GM21576 (cell line): ENCODE results near the gene VIT.

Experiments
- ATAC-seq: cut with Tn5 transposase; IDR thresholded peaks from one replicate; pipeline ENCODE4 v1.9.1; 2021; ENCODE audit warnings: mild to moderate bottlenecking, moderate library complexity; ENCODE audit not compliant: unreplicated experiment

VIT gene

GRCh38 chr2:36708041-36708741, 11.7 kb downstream of the VIT start:
- no peak for ATAC-seq

- no peak for ATAC-seq
Measured at GRCh38 chr2:36710858-36711515, 14.5 kb downstream of the VIT start.

GRCh38 chr2:36711741-36712314, 15.3 kb downstream of the VIT start:
- no peak for ATAC-seq

- no peak for ATAC-seq
Measured at GRCh38 chr2:36713310-36713709, 16.8 kb downstream of the VIT start.

GRCh38 chr2:36716111-36716510, 19.6 kb downstream of the VIT start:
- no peak for ATAC-seq

- no peak for ATAC-seq
Measured at GRCh38 chr2:36717603-36718266, 21.2 kb downstream of the VIT start.

GRCh38 chr2:36727550-36727949, 31.0 kb downstream of the VIT start:
- no peak for ATAC-seq

- ATAC-seq = no peak
Measured at GRCh38 chr2:36729067-36729466, 32.6 kb downstream of the VIT start.

GRCh38 chr2:36731941-36732672, 35.6 kb downstream of the VIT start:
- no peak for ATAC-seq

- no peak for ATAC-seq
Measured at GRCh38 chr2:36732673-36733036, 36.1 kb downstream of the VIT start.

- no peak for ATAC-seq
Measured at GRCh38 chr2:36733215-36733614, 36.7 kb downstream of the VIT start.

GRCh38 chr2:36734304-36734703, 37.8 kb downstream of the VIT start:
- no peak for ATAC-seq

GRCh38 chr2:36737131-36737750, 40.7 kb downstream of the VIT start:
- no peak for ATAC-seq

- ATAC-seq = no peak
Measured at GRCh38 chr2:36740061-36740460, 43.6 kb downstream of the VIT start.

- no peak for ATAC-seq
Measured at GRCh38 chr2:36741188-36741837, 44.8 kb downstream of the VIT start.

- no peak for ATAC-seq
Measured at GRCh38 chr2:36743954-36744353, 47.4 kb downstream of the VIT start.

GRCh38 chr2:36748166-36748565, 51.7 kb downstream of the VIT start:
- ATAC-seq = no peak

- no peak for ATAC-seq
Measured at GRCh38 chr2:36750101-36750500, 53.6 kb downstream of the VIT start.

- ATAC-seq = no peak
Measured at GRCh38 chr2:36753706-36754221, 57.3 kb downstream of the VIT start.

GRCh38 chr2:36754578-36754977, 58.1 kb downstream of the VIT start:
- no peak for ATAC-seq
